GM21529 (cell line): Measurements from ENCODE around the gene APC.

Source experiments
- ATAC-seq: cut with Tn5 transposase; IDR thresholded peaks from one replicate; pipeline ENCODE4 v1.9.1; 2021; ENCODE audit not compliant: unreplicated experiment

The APC gene

DNA sequence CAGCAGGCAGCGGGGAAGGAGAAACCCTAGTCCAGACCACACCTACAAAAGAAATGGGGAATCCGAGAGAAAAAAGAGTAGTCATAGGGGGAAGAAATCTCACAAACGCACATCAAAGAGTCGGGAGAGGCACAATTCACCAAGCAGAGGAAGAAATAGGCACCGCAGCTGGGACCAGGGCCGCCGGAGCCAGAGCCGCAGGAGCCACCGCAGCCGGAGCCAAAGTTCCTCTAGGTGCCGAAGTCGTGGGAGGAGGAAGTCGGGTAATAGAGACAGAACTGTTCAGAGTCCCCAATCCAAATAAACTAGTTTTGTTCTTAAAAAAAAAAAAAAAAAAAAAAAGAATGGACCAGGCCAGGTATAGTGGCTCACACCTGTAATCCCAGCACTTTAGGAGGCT, 155.1 kb downstream of the APC start:
- ATAC-seq: no peak

DNA sequence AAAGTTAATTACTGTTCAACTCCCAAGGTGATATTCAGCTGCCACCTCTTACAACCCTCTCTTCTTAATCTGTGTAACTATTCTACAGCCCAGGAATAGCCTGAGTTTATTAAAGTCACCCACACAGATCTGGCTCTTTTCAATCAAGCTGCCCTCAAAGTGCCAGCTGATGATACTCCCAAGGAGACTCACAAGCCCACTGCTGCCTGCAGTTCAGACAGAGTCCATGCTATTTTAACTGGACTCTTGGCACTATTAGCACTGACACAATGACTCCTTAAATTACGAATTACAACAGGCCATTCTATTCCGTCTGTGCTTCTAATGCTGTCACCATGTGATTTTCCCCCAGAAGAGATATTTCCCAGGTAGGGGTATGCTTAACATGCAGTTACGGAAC, 158.0 kb downstream of the APC start:
- ATAC-seq: no peak
